Neutrophil (primary cell): ENCODE measurements around the gene MRTFB.

Experiments
- H3K27ac ChIP-seq: fragments of 200-600 bp; sonication (generic); 2 replicates; pipeline ENCODE4 v1.5.1; 2016; ENCODE audit warnings: mild to moderate bottlenecking, moderate library complexity
- H3K27me3 ChIP-seq: fragments of 200-600 bp; sonication (generic); 2 replicates; pipeline ENCODE4 v1.6.0; 2016; ENCODE audit warnings: mild to moderate bottlenecking
- H3K36me3 ChIP-seq: fragments of 200-600 bp; sonication (generic); 2 replicates; pipeline ENCODE4 v1.5.1; 2017
- H3K4me1 ChIP-seq, 2 experiments: fragments of 200-600 bp in 1 of 2; sonication (generic) in 1 of 2; 1 replicate in 1 of 2; 2 replicates in 1 of 2; pipeline versions ENCODE4 v1.5.1 to v1.6.1; 2013 to 2016; ENCODE audit warnings: low read depth in 1 of 2, low read length in 1 of 2, mild to moderate bottlenecking in 1 of 2, moderate library complexity in 1 of 2; ENCODE audit not compliant: control insufficient read depth in 1 of 2, insufficient read depth in 1 of 2
- H3K4me3 ChIP-seq, 2 experiments: fragments of 200-600 bp in 1 of 2; sonication (generic) in 1 of 2; 1 replicate in 1 of 2; 2 replicates in 1 of 2; pipeline ENCODE4 v1.5.1; 2013 to 2016; ENCODE audit warnings: low read depth in 1 of 2, low read length in 1 of 2, mild to moderate bottlenecking in 1 of 2, moderate library complexity in 1 of 2
- H3K9me3 ChIP-seq: fragments of 200-600 bp; sonication (generic); 2 replicates; pipeline ENCODE4 v1.5.1; 2016
- TF ChIP-seq, protein P1 (sequence below): fragments of 200-600 bp; sonication (generic); IDR thresholded peaks from 2 replicates; pipeline ENCODE4 v1.5.1; 2016; ENCODE audit warnings: antibody characterized with exemption

Gene MRTFB

DNA sequence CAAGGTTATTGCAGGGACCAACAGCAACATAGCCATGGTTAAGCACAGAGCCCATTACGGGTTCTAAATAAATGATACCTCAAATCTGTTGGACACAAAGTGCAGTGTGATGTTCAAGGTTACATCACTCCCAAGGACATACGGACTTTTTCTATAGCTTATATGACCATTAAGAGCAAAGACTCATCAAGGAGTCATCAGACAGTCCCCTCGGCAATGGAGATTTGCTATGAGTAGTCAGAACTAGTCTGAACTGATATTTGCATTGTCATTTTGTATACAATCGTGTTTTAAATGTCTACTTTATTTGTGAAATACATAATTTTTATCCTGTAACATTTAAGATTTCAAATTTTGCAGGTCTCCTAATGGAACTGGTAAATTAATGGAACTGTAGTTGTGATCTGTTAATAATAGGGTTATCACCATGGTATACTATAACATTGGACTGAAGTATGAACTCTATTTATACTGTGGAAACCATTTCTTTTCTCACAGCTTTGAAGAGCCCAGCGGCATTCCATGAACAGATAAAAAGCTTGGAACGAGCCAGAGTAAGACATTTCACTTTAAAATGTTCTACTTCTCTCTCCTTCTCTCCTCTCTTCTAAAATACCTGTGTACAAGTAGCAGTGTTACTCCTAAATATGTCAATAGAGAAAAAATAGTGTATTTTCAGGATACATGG, 140.9 kb downstream of the MRTFB start:
- H3K4me3 ChIP-seq = no peak overlapping the region
- H3K27ac ChIP-seq = no peak overlapping the region
- no peaks in the 10 kb centered on the region for H3K36me3 ChIP-seq
- H3K27me3 ChIP-seq = no peaks in the 10 kb centered on the region
- TF ChIP-seq, protein P1, sequence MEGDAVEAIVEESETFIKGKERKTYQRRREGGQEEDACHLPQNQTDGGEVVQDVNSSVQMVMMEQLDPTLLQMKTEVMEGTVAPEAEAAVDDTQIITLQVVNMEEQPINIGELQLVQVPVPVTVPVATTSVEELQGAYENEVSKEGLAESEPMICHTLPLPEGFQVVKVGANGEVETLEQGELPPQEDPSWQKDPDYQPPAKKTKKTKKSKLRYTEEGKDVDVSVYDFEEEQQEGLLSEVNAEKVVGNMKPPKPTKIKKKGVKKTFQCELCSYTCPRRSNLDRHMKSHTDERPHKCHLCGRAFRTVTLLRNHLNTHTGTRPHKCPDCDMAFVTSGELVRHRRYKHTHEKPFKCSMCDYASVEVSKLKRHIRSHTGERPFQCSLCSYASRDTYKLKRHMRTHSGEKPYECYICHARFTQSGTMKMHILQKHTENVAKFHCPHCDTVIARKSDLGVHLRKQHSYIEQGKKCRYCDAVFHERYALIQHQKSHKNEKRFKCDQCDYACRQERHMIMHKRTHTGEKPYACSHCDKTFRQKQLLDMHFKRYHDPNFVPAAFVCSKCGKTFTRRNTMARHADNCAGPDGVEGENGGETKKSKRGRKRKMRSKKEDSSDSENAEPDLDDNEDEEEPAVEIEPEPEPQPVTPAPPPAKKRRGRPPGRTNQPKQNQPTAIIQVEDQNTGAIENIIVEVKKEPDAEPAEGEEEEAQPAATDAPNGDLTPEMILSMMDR = no peak
- H3K4me1 ChIP-seq = no peaks in the 10 kb centered on the region
- H3K9me3 ChIP-seq = no peaks in the 10 kb centered on the region

DNA sequence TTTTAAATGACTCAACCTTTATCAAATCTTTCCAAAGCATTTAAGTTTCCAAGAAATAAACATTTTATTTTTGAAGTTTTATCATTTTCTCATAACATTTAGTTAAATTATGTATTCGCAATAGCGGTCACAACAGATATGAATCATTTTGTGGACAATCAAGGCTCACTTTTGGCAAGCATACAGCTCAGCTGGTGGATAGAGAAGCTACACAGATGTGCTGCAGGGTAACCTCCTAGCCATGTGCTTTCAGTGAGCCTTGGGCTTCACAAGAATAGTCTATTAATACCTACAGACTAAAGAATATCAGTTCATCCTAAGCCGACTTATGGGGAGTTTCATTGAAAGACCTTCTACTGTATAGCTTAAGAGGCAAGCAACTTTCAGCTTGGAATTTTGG, 144.8 kb downstream of the MRTFB start:
- Histone ChIP-seq H3K4me3 (no peak overlapping the region), H3K9me3 (no peaks in the 10 kb centered on the region), H3K27me3 (no peaks in the 10 kb centered on the region), H3K36me3 (no peaks in the 10 kb centered on the region), H3K4me1 (no peaks in the 10 kb centered on the region), H3K27ac (no peak overlapping the region)
- TF ChIP-seq, protein P1 = no peak

GRCh38 chr16:14219983-14220382, 148.9 kb downstream of the MRTFB start:
- Histone ChIP-seq H3K4me3 (no peak overlapping the region), H3K9me3 (no peaks in the 10 kb centered on the region), H3K27ac (no peak overlapping the region), H3K27me3 (no peaks in the 10 kb centered on the region), H3K4me1 (no peaks in the 10 kb centered on the region), H3K36me3 (no peaks in the 10 kb centered on the region)
- TF ChIP-seq, protein P1 = no peak

DNA sequence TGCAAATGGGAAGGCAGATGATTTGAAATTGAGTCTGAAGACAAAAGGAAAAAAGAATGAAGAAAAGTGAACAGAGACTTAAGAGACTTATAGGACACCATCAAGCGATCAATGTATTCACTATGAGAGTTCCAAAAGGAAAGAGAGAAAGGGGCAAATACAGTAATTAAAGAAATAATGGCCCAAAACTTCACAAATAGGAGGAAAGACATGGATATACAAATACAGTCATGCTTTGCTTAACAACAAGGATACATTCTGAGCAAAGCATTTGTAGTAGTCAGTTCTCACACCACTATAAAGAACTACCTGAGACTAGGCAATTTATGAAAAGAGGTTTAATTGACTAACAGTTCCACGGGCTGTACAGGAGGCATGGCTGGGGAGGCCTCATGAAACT, 152.5 kb downstream of the MRTFB start:
- Histone ChIP-seq H3K9me3 (no peaks in the 10 kb centered on the region), H3K4me1 (no peaks in the 10 kb centered on the region), H3K4me3 (no peak overlapping the region), H3K27me3 (no peaks in the 10 kb centered on the region), H3K36me3 (no peaks in the 10 kb centered on the region), H3K27ac (no peak overlapping the region)
- TF ChIP-seq, protein P1 = no peak

GRCh38 chr16:14225457-14225856, 154.3 kb downstream of the MRTFB start:
- no peaks in the 10 kb centered on the region for H3K9me3 ChIP-seq
- H3K27ac ChIP-seq = no peak overlapping the region
- TF ChIP-seq, protein P1 = no peak
- H3K4me1 ChIP-seq = no peaks in the 10 kb centered on the region
- H3K27me3 ChIP-seq = no peaks in the 10 kb centered on the region
- H3K36me3 ChIP-seq = no peaks in the 10 kb centered on the region
- no peak overlapping the region for H3K4me3 ChIP-seq
